Epidermal melanocyte (primary cell): ENCODE results near the gene CISD2.
"Not testable (repeated sequence)": the region's sequence is repeated elsewhere in the genome, so short reads cannot be mapped to it uniquely, and the experiment has no call there.

Experiments
- DNase-seq: peaks from one replicate; pipeline ENCODE4 v3.0.0; 2011; ENCODE audit warnings: low spot score; ENCODE audit not compliant: insufficient read length

CISD2 gene, protein sequence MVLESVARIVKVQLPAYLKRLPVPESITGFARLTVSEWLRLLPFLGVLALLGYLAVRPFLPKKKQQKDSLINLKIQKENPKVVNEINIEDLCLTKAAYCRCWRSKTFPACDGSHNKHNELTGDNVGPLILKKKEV

DNA sequence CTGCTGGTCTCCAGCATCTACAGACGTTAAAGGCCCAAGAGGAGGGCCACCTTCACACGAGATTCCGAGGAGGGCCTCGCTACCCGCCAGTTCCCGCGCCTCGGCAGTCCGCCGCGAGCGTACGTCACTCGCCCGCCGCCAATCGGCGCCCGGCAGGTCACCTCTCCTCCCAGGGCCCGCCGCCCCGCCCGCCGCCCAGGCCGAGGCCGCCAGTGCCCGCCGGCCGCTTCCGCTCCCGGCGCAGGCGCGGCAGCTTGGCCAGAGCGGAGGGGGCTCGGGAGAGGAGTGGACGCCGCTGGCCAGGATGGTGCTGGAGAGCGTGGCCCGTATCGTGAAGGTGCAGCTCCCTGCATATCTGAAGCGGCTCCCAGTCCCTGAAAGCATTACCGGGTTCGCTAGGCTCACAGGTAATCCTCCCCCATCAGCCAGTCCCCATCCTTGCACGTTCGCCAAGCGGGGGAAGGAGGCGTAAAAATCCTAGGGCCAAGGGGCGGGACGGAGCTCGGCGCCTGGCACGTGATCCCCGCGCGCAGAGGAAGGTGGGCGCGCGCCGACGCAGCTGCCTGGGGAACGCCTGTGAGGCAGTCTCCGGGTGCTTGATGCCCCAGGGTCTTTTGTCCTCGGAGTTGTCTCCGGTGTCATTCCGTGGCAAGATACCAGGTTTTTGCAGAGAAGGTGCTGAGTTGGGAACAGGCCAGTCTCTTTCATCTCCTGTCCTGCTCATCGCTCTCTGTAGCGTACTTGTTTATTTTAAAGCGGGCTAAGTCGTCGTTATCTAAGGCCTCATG lies at the start of gene CISD2:
Gene CISD2, plus strand, starts transcription at position 212 of the 788 bp plus-strand sequence. Its CDS starts 93 bp downstream, at position 305.
- DNase-seq, result peak; percentile 86

- DNase-seq, result not testable (repeated sequence)
Measured at GRCh38 chr4:102819100-102819499, 49.7 kb upstream of the CISD2 start.

- DNase-seq, result no peak
Measured at GRCh38 chr4:102819588-102820365, 49.0 kb upstream of the CISD2 start.

DNA sequence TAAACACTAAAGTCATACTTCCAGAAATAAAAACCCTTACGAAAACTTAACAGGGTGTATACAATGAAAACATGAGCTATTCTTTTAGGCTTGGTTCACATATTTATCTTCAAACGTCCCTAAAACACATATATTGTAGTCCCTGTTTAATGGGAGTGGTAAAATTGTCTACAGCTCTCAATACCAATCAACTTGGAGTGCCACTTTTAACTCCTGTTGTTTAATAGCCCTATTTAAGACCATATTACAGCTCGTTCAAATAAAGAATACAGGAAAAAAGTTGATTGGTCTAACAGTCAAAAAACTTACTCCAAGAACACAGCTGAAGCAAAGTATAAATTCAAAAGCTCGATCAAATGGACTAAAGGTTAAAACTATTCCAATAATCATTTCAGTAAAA lies 45.3 kb upstream of the CISD2 start:
- no peak for DNase-seq

DNA sequence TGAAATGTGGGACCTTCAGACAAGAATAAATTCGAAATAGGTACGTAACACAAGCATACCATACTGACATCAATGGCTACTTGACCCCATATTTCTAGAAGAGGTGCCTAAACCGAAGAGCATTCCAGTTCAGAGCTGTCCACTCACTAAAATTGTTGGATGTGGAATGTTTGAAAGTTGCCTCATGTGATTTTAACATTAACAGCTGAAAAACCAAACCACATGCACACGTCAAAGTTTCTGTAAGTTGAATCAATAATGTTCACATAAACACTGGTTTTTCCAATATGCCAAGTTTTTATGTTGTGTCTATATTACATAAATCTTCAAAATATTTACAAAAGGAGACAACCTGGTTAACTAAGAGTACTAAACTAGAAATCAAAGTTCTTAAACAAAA lies 44.9 kb upstream of the CISD2 start:
- DNase-seq, result no peak

DNA sequence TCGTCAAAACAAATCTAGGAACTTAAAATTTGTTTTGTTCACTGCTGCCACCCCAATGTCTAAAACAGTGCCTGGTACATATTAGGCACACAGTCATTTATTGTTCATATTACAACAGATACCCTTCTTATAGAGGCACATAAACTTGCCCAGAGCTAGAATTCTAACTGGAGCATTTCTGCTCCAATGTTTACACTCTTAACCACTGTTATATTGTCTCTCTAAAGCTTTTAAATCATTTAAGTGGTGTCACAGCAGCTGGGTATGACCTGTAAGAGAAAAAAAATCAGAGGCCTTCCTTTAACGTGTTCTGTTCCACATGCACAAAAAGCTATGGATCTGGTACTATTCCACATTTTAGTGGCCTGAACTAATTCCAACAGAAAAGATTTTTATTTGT lies 44.4 kb upstream of the CISD2 start:
- no peak for DNase-seq

DNA sequence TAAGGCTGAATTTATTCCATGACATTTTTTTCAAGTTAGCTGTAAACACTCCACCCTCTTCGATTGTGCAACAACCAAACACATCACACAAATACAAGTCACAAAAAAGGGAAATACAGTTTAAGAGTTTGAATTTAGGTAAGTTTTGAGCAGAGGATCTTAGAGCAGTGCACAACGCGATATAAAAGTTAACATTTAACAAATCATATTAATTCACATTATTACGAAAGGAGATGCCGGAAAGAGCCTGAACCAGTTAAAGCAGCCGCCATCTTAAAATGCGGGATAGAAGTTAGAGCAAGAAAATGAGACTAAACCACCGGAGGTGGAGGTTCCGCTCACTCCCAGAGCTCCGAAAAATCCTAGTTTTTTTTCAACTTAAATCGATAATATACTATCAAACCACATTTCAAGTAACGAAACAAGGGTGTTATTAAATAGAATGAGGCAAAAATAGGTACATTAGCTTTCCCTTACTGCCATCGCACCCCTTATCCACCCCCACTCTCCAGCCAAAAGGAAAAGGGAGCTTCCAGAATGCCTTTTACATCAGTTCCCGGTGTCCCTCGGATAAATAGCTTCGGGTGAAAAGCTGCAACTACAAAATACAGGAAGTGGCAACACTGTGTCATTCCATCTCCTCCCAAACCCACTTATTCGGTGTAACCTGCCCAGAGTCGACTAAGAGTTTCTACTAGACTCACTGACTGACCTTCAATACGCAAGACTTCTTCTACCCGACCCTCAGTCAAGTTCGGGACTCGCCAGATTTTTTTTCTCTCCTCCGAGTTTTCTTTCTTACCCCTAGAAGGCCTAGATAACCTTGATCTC lies 43.3 kb upstream of the CISD2 start:
- no peak for DNase-seq

DNA sequence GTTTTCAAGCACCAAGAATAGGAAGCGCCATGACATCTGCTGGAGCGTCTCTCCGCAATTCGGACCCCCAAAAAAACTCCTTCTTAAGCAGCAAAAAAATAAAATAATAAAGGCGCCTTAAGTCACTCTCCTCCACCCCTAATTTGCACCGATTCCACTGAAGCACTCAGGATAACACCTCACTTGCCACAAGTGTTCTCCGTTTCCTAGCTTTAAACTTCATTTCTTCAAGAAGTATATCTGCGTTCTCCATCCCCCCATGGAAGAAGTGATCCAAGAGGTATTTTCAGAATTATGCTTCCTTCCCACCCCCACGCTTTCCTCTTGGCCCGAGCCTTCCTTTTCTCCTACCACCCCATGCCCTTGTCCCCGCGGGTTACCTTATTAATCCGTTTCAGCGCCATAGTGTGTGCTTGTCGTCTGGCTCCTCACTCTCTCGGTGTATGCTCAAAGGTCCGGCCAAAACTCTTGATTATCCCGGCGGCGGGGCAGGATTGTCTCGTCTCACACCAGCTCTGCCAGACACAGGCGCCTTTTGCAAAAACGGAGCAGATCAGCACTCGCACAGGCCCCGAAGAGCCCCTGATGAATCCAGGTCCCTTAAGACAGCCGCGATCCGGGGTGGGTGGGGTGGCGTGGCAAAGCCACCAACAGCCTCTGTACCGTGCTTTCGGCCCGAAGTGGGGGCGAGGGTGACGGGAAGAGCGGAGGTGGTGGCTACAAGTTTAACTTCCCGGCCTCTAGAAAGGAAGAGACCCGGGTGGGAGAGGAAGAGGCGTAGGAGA lies 42.5 kb upstream of the CISD2 start:
- DNase-seq, result no peak

- peak; percentile 22 for DNase-seq
Measured at GRCh38 chr4:102826890-102827673, 41.7 kb upstream of the CISD2 start, which contains the start of gene UBE2D3. TSS of gene UBE2D3 (minus strand) at chr4:102827551. CDS start at chr4:102826508, 1,043 bp downstream.

DNA sequence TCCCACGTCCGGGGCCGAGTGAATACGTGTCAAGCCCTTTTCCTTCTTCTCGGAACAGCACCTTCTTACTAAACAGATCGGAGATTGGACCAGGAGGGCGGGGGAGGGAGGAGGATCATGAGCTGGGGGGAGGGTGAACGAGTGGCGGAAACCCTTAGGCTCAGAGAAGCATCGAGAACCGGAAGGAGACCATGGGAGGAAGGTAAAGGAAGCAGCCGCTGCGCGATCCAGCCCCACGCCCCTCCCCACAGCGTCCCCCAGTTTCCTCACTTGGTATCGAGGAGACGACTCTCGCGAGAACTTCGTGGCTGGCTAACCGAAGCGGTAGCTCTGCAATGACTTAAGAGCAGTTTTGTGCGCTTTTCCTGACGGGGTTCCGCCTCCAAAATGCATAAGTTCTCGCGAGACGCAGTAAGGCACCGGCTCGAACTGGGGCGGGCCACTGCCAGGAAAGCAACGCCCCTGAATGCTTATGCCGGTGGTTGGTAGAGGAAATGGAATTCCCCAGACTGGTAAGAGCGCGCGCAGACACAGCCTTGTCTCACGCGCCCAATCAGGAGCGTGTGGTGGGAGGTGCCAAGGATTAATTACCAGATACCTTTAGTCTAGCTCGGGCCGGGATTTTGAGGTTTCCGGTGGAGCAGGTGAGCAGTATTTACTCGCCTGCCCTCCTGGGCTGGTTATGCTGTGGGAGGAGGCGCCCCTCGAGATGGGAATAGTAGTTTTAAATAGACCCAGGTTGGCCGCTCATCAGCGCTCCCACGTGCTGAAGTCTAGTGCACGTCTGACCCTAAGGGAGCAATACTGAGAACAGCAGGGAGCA lies 40.9 kb upstream of the CISD2 start:
- peak; percentile 69 for DNase-seq

DNA sequence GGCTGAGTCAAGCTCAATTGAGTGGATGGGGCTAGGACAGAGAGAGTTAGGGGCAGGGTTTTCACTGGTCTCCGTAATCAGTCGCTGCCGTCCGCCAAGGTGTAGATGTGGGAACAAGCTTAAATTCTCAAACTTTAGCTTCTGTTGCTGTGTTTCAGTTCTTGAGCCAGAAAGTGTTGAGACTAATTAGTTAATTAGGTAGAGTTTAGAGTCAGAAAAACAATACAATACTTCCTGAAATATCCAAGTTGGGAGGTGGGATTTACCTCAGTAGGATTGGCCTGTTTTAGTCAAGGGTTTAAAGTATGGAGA lies 40.3 kb upstream of the CISD2 start:
- DNase-seq, result peak; percentile 21

DNA sequence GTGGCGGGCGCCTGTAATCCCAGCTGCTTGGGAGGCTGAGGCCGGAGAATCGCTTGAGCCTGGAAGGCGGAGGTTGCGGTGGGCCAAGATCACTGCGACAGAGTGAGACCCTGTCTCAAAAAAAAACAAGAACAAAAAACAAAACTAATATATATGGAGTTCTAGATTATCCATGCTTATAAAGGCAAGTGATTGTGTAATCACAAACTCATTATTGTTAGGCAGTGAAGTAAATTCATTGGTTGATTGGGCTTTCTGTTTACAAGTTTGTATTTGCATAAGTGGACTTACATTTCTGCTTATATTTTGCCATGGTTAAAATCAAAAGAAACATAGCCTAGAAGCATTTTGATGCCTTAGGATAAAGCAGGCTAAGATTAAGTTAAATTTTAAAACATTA lies 39.0 kb upstream of the CISD2 start:
- DNase-seq, result no peak

- DNase-seq, result no peak
Measured at GRCh38 chr4:102832105-102832504, 36.7 kb upstream of the CISD2 start.

- no peak for DNase-seq
Measured at GRCh38 chr4:102832667-102833066, 36.1 kb upstream of the CISD2 start.

- no peak for DNase-seq
Measured at GRCh38 chr4:102836596-102836995, 32.2 kb upstream of the CISD2 start.

DNA sequence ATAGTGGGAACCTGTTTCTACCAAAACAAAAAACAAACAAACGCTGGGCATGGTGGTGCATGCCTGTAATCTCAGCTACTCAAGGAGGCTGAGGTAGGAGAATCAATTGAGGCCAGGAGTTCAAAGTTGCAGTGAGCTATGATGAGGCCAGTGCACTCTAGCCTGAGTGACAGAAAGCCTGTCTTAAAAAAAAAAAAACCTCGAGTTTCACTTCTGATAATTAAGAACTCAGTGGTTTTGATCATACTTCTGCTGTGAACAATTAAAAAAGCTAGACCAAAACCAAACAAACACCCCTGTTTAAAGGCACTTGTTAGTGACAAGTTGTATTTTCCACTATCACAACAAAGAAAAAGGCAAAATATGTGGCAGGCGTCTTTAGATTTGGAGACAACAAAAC lies 26.4 kb upstream of the CISD2 start:
- DNase-seq, result no peak

DNA sequence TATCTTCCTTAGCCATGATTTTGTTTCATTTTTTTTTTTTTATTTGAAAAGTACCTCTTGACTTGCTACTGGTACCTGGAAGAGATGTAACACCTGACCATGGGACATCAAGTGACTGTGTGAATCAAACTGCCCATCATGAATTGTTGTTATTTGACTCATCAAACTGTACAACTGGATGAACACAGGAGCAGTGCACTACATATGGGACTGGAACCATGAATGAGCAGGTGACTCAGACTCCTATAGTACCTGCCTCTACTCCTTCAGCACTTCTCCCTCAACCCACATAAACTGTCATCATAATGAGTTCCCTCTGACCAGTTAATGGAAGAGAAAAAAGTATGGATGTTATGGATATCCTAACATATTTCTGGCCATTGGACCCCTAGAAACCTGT lies 25.5 kb upstream of the CISD2 start:
- no peak for DNase-seq

DNA sequence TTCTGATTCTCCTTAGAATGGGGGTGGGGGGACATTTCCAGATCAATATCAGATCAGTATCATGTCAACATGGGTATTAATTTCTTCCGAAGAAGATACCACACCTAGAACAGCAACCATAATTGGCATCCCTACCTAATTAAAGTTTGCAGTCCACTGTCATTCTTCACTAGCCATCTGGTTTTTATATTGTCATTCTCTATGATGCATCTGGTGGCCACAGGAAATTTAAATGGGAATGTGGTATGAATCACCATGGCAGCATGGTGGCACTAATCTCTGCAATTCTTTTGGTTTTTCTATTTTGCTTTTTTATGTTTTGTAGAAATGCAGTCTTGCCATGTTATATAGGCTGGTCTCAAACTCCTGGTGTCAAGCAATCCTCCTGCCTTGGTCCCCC lies 24.9 kb upstream of the CISD2 start:
- no peak for DNase-seq

DNA sequence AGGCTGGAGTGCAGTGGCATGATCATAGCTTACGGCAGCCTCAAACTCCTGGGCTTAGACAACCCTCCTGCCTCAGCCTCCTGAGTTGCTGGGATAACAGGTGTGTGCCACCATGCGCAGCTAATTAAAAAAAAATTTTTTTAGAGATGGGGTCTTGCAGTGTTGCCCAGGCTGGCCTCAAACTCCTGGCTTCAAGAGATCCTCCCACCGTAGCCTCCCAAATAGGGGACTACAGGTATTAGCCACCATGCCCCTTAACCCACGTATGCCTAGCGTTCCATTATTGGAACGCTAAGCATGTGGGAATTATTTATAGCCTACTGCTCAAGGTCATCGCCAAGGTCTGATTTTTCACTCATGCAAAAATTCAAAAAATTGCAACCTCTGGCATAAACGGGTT lies 21.1 kb upstream of the CISD2 start:
- no peak for DNase-seq
